Mesothelial cell of epicardium (in vitro differentiated cells): ENCODE results near the gene NCMAP. TPM values are rescaled to one million over a fixed set of nuclear protein-coding genes. Genes with fewer than 3 reads are reported as not detected.

Experiments used
- DNase-seq, 2 experiments: peaks; one replicate each; pipeline ENCODE4 v3.0.0; 2021; ENCODE audit warnings: low spot score in 2 of 2; ENCODE audit not compliant: unreplicated experiment in 2 of 2
- H3K27ac Mint-ChIP-seq: 2 replicates; pipeline ENCODE4 v1.8.0; 2021; ENCODE audit warnings: mixed read lengths
- H3K27me3 Mint-ChIP-seq: 2 replicates; pipeline ENCODE4 v1.8.0; 2021; ENCODE audit warnings: low read depth, mixed read lengths
- H3K36me3 Mint-ChIP-seq: 2 replicates; pipeline ENCODE4 v1.8.0; 2021; ENCODE audit warnings: mixed read lengths
- H3K4me1 Mint-ChIP-seq: 2 replicates; pipeline ENCODE4 v1.8.0; 2021; ENCODE audit warnings: mixed read lengths
- H3K4me3 Mint-ChIP-seq: 2 replicates; pipeline ENCODE4 v1.8.0; 2021; ENCODE audit warnings: mild to moderate bottlenecking, moderate library complexity, mixed read lengths
- H3K9me3 Mint-ChIP-seq: 2 replicates; pipeline ENCODE4 v1.8.0; 2021; ENCODE audit warnings: mixed read lengths
- total RNA-seq: library from RNA; stranded (reverse); gene quantifications from 3 replicates; pipeline ENCODE4 v1.2.1, GENCODE V29; 2021
- TF ChIP-seq, protein P1 (sequence below): fragments of 200-600 bp; sonication (generic); IDR thresholded peaks from one replicate; pipeline ENCODE4 v1.5.0; 2021; ENCODE audit warnings: antibody characterized with exemption; ENCODE audit not compliant: unreplicated experiment

The NCMAP gene
- total RNA-seq, 1 donor from 2014 or later = 0.31 TPM

DNA sequence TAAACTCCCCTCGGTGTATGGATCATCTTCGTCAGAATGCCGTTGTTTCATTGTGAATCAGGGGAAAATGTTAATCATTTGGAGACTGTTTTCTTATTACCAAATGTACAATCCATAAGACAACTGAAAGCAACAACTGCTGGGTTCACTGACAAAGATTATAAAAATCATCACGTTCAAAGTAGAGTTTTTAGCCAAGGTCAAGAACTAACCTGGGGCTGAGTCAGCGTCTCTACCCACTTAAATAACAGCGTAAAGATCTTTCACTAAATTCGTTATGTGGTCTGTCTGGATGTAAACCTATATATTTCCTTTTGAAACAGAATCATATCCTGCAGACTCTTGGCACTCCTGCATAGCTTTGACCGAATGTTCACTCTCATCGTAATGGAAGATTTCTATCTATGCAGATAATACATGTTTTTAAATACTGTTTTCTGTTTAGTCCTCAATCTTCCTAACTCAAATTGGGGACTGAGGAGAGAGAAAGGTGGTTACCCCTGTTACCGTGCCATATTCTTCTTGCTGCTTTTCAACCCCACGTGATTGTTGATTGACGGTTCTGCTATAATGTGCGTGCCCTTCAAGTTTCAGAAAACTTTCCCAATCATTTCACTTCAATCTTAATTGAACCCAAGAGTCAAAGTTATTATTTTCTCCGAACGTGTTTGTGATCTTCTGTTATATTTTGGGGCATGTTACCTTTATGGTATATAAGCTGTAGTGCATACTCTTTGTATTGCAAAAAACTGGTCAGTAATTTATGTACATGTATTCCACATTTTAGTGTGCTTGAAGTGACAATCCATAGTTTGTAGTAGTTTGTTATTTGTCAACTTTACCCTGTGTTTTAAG, 15.6 kb upstream of the NCMAP start:
- TF ChIP-seq, protein P1, sequence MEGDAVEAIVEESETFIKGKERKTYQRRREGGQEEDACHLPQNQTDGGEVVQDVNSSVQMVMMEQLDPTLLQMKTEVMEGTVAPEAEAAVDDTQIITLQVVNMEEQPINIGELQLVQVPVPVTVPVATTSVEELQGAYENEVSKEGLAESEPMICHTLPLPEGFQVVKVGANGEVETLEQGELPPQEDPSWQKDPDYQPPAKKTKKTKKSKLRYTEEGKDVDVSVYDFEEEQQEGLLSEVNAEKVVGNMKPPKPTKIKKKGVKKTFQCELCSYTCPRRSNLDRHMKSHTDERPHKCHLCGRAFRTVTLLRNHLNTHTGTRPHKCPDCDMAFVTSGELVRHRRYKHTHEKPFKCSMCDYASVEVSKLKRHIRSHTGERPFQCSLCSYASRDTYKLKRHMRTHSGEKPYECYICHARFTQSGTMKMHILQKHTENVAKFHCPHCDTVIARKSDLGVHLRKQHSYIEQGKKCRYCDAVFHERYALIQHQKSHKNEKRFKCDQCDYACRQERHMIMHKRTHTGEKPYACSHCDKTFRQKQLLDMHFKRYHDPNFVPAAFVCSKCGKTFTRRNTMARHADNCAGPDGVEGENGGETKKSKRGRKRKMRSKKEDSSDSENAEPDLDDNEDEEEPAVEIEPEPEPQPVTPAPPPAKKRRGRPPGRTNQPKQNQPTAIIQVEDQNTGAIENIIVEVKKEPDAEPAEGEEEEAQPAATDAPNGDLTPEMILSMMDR = no peak
- Mint-ChIP-seq H3K9me3 (peaks cover 3% of the 10 kb centered on the region), H3K27me3 (no peaks in the 10 kb centered on the region), H3K4me1 (peaks cover 35% of the 10 kb centered on the region), H3K27ac (peak overlapping the region; percentile 56), H3K36me3 (no peaks in the 10 kb centered on the region), H3K4me3 (no peak overlapping the region)
- no peak for DNase-seq

GRCh38 chr1:24540906-24541710, 14.8 kb upstream of the NCMAP start:
- no peak overlapping the region for H3K4me3 Mint-ChIP-seq
- DNase-seq = no peak

DNA sequence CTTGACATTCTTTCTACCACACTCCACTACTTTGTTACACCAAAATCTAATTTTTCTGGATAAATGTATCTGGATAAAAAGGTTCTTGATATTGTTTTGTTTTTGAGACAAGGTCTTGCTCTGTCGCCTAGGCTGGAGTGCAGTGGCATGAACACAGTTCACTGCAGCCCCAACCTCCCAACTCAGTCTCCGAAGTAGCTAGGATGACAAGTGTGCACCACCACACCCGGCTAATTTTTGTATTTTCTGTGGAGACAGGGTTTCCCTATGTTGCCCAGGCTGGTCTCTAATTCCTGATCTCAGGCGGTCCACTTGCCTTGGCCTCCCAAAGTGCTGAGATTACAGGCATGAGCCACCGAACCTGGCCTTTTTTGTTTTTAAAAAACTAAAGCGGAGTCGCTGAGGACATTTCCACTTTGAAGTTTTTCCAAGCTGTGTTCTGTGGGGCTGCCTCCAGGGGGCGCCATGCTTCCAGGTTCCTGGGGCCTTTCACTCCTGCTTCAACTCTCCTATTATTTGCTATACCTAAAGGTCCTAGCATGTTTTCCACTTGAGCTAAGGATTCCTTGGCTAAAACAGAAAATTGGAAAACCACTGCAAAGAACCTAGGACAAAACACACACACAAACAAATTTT, 14.1 kb upstream of the NCMAP start:
- Mint-ChIP-seq H3K36me3 (no peaks in the 10 kb centered on the region), H3K27me3 (no peaks in the 10 kb centered on the region), H3K27ac (peak overlapping the region; percentile 21), H3K4me1 (peaks cover 30% of the 10 kb centered on the region), H3K4me3 (no peak overlapping the region), H3K9me3 (peaks cover 3% of the 10 kb centered on the region)
- no peak for DNase-seq
- TF ChIP-seq, protein P1 = peak; percentile 74

More at GRCh38 chr1:24540906-24541710, 14.8 kb upstream of the NCMAP start:
- peaks cover 37% of the 10 kb centered on the region for H3K4me1 Mint-ChIP-seq
- peaks cover 3% of the 10 kb centered on the region for H3K9me3 Mint-ChIP-seq
- TF ChIP-seq, protein P1 = no peak
- peak overlapping the region; percentile 21 for H3K27ac Mint-ChIP-seq
- H3K36me3 Mint-ChIP-seq = no peaks in the 10 kb centered on the region
- H3K27me3 Mint-ChIP-seq = no peaks in the 10 kb centered on the region

DNA sequence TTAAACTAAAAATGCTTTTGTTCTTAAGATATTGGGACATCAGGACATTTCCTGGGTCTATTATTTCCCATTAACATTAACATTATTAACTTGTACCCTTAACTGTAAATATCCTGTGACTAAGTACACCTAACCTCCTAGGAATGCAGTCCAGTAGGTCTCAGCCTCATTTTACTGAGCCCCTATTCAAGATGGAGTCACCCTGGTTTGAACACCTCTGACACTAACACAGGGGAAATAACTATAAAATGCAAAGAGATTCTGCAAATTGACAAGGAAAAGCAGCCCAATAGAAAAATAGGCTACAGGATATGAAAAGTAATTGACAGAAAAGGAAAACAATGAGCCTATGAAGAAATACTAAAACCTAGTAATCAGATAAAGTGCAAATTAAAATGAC, 11.6 kb upstream of the NCMAP start:
- TF ChIP-seq, protein P1 = no peak
- Mint-ChIP-seq H3K27ac (no peak overlapping the region), H3K4me1 (peaks cover 28% of the 10 kb centered on the region), H3K9me3 (peaks cover 3% of the 10 kb centered on the region), H3K4me3 (no peak overlapping the region), H3K36me3 (no peaks in the 10 kb centered on the region), H3K27me3 (peaks cover 2% of the 10 kb centered on the region)
- DNase-seq = no peak

DNA sequence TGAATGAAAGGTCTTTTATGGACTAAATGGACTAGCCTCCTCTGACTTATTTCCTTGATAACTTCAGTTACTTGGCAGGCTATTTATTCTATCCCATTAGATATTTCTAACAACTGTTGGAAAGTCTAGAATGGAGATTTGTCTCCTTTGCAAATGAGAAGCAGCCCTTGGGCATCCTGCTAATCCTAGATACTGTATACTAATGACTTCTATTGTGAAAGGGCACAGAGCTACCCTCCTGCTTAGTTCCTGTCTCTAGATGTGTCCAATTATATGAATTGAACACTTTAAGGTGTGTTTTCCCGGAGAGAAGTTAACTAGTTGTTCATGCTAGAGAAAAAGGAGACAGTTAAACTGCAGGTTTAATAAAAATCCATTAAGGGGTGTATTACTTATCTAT, 10.2 kb upstream of the NCMAP start:
- peaks cover 17% of the 10 kb centered on the region for H3K4me1 Mint-ChIP-seq
- H3K36me3 Mint-ChIP-seq = no peaks in the 10 kb centered on the region
- H3K27me3 Mint-ChIP-seq = peaks cover 2% of the 10 kb centered on the region
- H3K4me3 Mint-ChIP-seq = no peak overlapping the region
- DNase-seq = no peak
- TF ChIP-seq, protein P1 = no peak
- no peak overlapping the region for H3K27ac Mint-ChIP-seq
- H3K9me3 Mint-ChIP-seq = peaks cover 3% of the 10 kb centered on the region
